H1 (cell line): ENCODE measurements around the gene PEAK1. TPM values are rescaled to one million over a fixed set of nuclear protein-coding genes. Genes with fewer than 3 reads are reported as not detected.

Experiments
- ASH2L ChIP-seq: fragments of 200-600, 300-600 bp; sonication (generic); IDR thresholded peaks from one replicate; pipeline ENCODE4 v1.7.1; 2017; ENCODE audit warnings: low read length
- ATF3 ChIP-seq: IDR thresholded peaks from 2 replicates; pipeline ENCODE4 v1.6.1; 2011; ENCODE audit warnings: low read depth, mild to moderate bottlenecking, low read length; ENCODE audit not compliant: insufficient read depth
- CBX5 ChIP-seq: fragments of 300-800, 300-1000 bp; sonication (generic); IDR thresholded peaks from 2 replicates; pipeline ENCODE4 v1.7.1; 2016; ENCODE audit warnings: antibody characterized with exemption, low read length, low read depth
- CREB1 ChIP-seq: IDR thresholded peaks from 2 replicates; pipeline ENCODE4 v1.6.1; 2012; ENCODE audit warnings: inconsistent platforms
- E2F6 ChIP-seq: IDR thresholded peaks from 2 replicates; pipeline ENCODE4 v1.6.1; 2012; ENCODE audit warnings: inconsistent platforms
- GABPA ChIP-seq: IDR thresholded peaks from 2 replicates; pipeline ENCODE4 v1.6.1; 2011; ENCODE audit warnings: mild to moderate bottlenecking, low read length, moderate library complexity, borderline replicate concordance; ENCODE audit not compliant: insufficient read depth
- GTF2F1 ChIP-seq: IDR thresholded peaks from 2 replicates; pipeline ENCODE4 v1.6.1; 2012; ENCODE audit warnings: low read depth, low read length, improper control_type of control experiment, borderline replicate concordance
- KDM1A ChIP-seq: fragments of 200-600, 300-600 bp; sonication (generic); IDR thresholded peaks from 2 replicates; pipeline ENCODE4 v1.7.1; 2016; ENCODE audit warnings: mild to moderate bottlenecking, low read length, borderline replicate concordance
- KDM4A ChIP-seq: IDR thresholded peaks from one replicate; pipeline ENCODE4 v1.7.1; 2012; ENCODE audit warnings: low read depth, mild to moderate bottlenecking, moderate library complexity, low read length, inconsistent platforms; ENCODE audit not compliant: severe bottlenecking
- NANOG ChIP-seq: IDR thresholded peaks from 2 replicates; pipeline ENCODE4 v1.6.1; 2011; ENCODE audit warnings: low read length, low read depth, mild to moderate bottlenecking, inconsistent platforms; ENCODE audit not compliant: insufficient read depth, poor library complexity, severe bottlenecking
- PHF8 ChIP-seq: fragments of 200-600 bp; sonication (generic); conservative IDR thresholded peaks from 2 replicates; pipeline ENCODE4 v1.7.1; 2012; ENCODE audit warnings: low read depth, mild to moderate bottlenecking, inconsistent platforms, low read length, moderate library complexity
- RBBP5 ChIP-seq: IDR thresholded peaks from 2 replicates; pipeline ENCODE4 v1.7.1; 2012; ENCODE audit warnings: low read depth, mild to moderate bottlenecking, inconsistent platforms, low read length, moderate library complexity, borderline replicate concordance
- RNF2 ChIP-seq: fragments of 200-900, 300-1000 bp; sonication (generic); IDR thresholded peaks from 2 replicates; pipeline ENCODE4 v1.7.1; 2016; ENCODE audit warnings: borderline replicate concordance, low read depth, mild to moderate bottlenecking, antibody characterized with exemption, low read length; ENCODE audit not compliant: poor library complexity, severe bottlenecking; ENCODE audit errors: missing control alignments
- RXRA ChIP-seq: IDR thresholded peaks from 2 replicates; pipeline ENCODE4 v1.6.1; 2011; ENCODE audit warnings: low read depth, mild to moderate bottlenecking, low read length, moderate library complexity; ENCODE audit not compliant: insufficient read depth
- SIRT6 ChIP-seq: IDR thresholded peaks from one replicate; pipeline ENCODE4 v1.7.1; 2012; ENCODE audit warnings: low read length, inconsistent platforms
- SRF ChIP-seq: IDR thresholded peaks from 2 replicates; pipeline ENCODE4 v1.6.1; 2011; ENCODE audit warnings: mild to moderate bottlenecking, low read depth, low read length, moderate library complexity
- YY1 ChIP-seq: IDR thresholded peaks from 2 replicates; pipeline ENCODE4 v1.6.1; 2011; ENCODE audit warnings: low read depth, mild to moderate bottlenecking, low read length
- ZNF274 ChIP-seq: IDR thresholded peaks from 2 replicates; pipeline ENCODE4 v1.7.0; 2012; ENCODE audit warnings: low read length, borderline replicate concordance; ENCODE audit errors: extremely low read depth
- polyA plus RNA-seq, 7 experiments: library from polyadenylated mRNA; depleted of rRNA in 3 of 7; stranded (reverse) in 5 of 7; unstranded in 2 of 7; fragments of >200 nt in 5 of 7; fragments of 200-250 nt in 2 of 7; gene quantifications; 1 replicate in 5 of 7; 2 replicates in 1 of 7; 4 replicates in 1 of 7; pipeline versions ENCODE4 v1.2.1 to v1.2.3, GENCODE V29; 2011 to 2013; ENCODE audit warnings: missing spikeins in 2 of 7, mixed read lengths in 2 of 7
- total RNA-seq: library from RNA; stranded (reverse); fragmentation: NEBNext Ultra II Directional; extraction: Animal tissue kit (Norgen Biotek cat#: 25700); gene quantifications from 2 replicates; pipeline ENCODE4 v1.2.1, GENCODE V29; 2021
- TF ChIP-seq, protein P1 (sequence below), 3 experiments: IDR thresholded peaks; 1 replicate in 2 of 3; 2 replicates in 1 of 3; pipeline versions ENCODE4 v1.5.1 to v1.6.1; 2011; ENCODE audit warnings: low read length in 3 of 3, mild to moderate bottlenecking in 3 of 3, inconsistent platforms in 2 of 3, low read depth in 1 of 3, moderate library complexity in 1 of 3; ENCODE audit not compliant: insufficient read depth in 1 of 3; ENCODE audit errors: control extremely low read depth in 1 of 3

Gene PEAK1
- total and polyA plus RNA-seq, 2 of the 8 experiments (the other 6 are each of a cell fraction or from before 2014, with no cell fraction given): 8.8 to 44.8 TPM

DNA sequence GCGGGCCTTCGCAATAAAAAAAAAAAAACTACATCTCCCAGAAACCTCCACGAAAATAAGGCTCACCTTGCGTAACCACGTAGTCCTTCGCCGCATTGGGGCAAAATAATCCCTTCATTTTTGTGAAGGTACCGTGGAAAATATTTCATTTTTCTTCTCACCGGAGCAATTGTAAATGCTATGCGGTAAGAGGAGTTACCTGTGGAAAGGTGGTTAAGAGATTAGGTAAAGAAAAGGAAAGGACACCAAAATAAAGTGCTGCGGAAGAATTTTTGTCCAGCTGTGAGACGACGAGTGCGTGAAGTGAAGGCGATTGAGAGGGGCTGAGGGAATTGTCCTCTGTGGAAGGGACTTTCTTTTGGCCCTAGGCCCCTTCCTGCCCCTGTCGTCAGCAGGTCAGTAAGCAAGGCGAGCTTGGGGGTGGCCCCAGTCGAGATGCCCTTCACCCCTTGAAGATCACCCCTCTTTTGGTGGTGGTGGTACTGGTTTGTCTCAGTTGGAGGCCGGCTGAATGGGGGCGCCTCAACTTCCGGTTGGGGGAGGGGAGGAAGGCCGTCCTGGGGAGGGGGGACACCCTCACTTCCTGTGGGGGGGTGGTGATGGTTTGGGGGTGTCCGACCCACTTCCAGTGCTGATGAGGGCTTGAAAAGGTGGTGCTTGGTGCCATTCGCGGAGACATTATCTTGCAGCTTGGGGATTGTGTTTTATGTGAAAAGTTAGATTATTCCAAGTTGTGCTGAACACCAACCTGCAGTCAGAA, 886 bp upstream of the PEAK1 start, which contains the start of gene HMG20A (continued):
- TF ChIP-seq SRF (no peak), SIRT6 (no peak), ATF3 (no peak), GABPA (peak; percentile 54; the same call in 1 of the 2 replicates), NANOG (peak; percentile 17), CREB1 (peak; percentile 78; the same call in 1 of the 2 replicates), GTF2F1 (no peak), ASH2L (peak; percentile 95), YY1 (0 out of 2 replicates have a peak, but pooled peaks have one; percentile 11), ZNF274 (no peak), RBBP5 (peak; percentile 48; the same call in 1 of the 2 replicates), RXRA (no peak), KDM4A (peak; percentile 68), CBX5 (no peak), PHF8 (peak; percentile 75), E2F6 (no peak), RNF2 (no peak), KDM1A (no peak)
- TF ChIP-seq, protein P1, sequence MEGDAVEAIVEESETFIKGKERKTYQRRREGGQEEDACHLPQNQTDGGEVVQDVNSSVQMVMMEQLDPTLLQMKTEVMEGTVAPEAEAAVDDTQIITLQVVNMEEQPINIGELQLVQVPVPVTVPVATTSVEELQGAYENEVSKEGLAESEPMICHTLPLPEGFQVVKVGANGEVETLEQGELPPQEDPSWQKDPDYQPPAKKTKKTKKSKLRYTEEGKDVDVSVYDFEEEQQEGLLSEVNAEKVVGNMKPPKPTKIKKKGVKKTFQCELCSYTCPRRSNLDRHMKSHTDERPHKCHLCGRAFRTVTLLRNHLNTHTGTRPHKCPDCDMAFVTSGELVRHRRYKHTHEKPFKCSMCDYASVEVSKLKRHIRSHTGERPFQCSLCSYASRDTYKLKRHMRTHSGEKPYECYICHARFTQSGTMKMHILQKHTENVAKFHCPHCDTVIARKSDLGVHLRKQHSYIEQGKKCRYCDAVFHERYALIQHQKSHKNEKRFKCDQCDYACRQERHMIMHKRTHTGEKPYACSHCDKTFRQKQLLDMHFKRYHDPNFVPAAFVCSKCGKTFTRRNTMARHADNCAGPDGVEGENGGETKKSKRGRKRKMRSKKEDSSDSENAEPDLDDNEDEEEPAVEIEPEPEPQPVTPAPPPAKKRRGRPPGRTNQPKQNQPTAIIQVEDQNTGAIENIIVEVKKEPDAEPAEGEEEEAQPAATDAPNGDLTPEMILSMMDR (IDR thresholded peaks at IDR 0.05; ENCODE audit: control extremely low read depth in 1 of 3, insufficient read depth in 1 of 3, low read depth in 1 of 3, low read length in 3 of 3): no peak
